ENCODE results near the gene SPATS1.

DNA sequence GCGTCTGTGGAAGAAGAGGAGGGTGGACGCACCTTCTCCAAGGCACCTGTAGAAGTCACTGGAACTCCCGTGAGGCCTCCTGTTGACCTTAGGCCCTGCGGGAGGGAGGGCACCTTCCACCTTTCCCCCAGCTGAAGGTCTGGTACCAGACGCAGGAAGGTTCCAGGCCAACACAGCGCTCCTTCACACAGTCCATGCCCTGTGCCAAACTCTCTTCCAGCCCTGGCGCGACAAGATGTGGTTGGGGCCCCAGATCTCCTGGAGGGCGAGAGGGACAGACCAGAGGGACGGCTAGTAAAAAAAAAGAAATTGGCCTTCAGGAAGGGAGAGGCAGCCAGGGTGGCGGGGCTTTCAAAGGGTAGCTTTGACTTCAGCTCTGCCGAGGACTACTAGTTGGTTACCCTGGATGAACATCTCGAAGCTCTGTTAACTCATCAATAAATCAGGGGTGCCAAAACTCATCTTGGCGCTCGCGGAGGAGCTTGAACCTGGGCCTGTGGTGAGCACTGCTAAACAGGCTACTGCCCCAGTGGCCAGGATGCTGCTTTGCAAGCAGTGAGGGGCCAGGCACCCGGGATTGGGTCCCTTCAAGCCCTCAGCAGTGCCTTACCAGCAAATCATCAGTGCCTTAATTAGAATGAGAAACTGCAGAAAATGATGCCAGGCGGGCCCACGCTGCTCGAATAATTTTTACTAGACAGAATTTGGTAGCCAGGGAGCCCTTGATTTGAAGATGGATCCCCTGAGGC, 44.2 kb upstream of the SPATS1 start:
- TF ChIP-seq, protein P1, sequence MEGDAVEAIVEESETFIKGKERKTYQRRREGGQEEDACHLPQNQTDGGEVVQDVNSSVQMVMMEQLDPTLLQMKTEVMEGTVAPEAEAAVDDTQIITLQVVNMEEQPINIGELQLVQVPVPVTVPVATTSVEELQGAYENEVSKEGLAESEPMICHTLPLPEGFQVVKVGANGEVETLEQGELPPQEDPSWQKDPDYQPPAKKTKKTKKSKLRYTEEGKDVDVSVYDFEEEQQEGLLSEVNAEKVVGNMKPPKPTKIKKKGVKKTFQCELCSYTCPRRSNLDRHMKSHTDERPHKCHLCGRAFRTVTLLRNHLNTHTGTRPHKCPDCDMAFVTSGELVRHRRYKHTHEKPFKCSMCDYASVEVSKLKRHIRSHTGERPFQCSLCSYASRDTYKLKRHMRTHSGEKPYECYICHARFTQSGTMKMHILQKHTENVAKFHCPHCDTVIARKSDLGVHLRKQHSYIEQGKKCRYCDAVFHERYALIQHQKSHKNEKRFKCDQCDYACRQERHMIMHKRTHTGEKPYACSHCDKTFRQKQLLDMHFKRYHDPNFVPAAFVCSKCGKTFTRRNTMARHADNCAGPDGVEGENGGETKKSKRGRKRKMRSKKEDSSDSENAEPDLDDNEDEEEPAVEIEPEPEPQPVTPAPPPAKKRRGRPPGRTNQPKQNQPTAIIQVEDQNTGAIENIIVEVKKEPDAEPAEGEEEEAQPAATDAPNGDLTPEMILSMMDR (IDR thresholded peaks at IDR 0.05; ENCODE audit: borderline replicate concordance, extremely low read depth, low read length, poor library complexity, severe bottlenecking): no peak
- no peak for TF ChIP-seq EZH2 (IDR thresholded peaks at IDR 0.05; ENCODE audit: borderline replicate concordance, low read depth, low read length, severe bottlenecking)

All from DND-41 (cell line).